Measurements from ENCODE around the gene PER1. TPM values are rescaled to one million over a fixed set of nuclear protein-coding genes. Genes with fewer than 3 reads are reported as not detected.

The PER1 gene
- total and polyA plus RNA-seq, 7 donors: 48.9 to 278 (median 145) TPM

DNA sequence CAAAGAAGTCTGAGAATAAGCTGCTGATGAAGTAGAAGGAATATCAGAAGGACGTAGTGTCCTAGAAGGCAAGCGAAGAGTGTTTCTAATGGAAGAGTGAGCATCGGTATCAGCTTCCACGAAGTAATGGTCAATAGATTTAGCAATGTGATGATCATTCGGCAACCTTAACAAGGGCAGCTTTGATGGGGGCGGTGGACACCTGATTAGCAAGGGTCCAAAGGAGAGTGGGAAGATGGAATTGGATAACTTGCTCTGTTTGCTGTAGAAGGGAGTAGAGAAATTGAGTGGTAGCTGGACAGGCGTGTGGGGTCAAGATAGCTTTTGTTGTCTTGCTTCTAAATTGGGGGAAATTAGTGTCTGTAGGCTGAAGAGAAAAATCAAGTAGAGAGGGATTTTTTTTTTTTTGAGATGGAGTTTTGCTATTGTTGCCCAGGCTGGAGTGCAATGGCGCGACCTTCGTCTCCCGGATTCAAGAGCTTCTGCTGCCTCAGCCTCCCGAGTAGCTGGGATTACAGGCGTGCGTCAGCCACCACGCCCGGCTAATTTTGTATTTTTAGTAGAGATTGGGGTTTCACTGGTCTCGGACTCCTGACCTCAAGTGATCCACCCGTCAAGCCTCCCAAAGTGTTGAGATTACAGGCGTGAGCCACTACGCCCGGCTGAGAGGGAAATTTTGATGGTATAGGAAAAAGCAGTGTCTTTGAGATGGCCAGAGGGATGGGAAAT, 14.4 kb downstream of the PER1 start:
- DNase-seq: peak in 1 of 2 donors; percentile 47
- 48 to 56% (median 54%) methylated on average over 21 of the region's 21 CpGs for WGBS, 3 donors

DNA sequence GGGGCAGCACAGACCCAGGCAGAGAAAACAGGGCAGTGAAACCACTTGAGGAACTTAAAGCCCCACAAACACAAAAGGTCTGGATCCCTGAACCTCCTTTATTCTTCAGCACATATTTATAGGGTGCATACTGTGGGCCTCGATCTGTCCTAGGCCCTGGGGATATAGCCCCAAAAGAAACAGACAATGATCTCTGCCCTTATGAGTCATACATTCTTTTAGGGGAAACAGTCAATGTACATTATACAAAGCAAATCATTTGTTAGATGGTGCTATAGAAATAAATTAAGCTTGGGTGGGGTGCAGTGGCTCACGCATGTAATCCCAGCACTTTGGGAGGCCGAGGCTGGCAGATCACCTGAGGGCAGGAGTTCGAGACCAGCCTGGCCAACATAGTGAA, 18.3 kb downstream of the PER1 start:
- H3K4me1 ChIP-seq: peaks cover 6% of the 10 kb centered on the region
- DNase-seq (no peak), ATAC-seq (no peak)

More for the DNA sequence above, 14.4 kb downstream of the PER1 start:
- no peaks in the 10 kb centered on the region for H3K9me3 ChIP-seq
- no peaks in the 10 kb centered on the region for H3K27me3 ChIP-seq (ENCODE audit: insufficient read depth in 3 of 3, low read length in 2 of 3)
- peaks cover 33% of the 10 kb centered on the region for H3K4me1 ChIP-seq
- intact Hi-C loops (cut with DNase I): loop anchor here (2.0 to 5.0 kb wide), 4 partner anchors 15 to 89 kb away; partner anchors contain the start of gene PER1 (in 1 of the 2)
- H3K4me3 ChIP-seq: peak overlapping the region; percentile 48
- TF ChIP-seq, protein P1, sequence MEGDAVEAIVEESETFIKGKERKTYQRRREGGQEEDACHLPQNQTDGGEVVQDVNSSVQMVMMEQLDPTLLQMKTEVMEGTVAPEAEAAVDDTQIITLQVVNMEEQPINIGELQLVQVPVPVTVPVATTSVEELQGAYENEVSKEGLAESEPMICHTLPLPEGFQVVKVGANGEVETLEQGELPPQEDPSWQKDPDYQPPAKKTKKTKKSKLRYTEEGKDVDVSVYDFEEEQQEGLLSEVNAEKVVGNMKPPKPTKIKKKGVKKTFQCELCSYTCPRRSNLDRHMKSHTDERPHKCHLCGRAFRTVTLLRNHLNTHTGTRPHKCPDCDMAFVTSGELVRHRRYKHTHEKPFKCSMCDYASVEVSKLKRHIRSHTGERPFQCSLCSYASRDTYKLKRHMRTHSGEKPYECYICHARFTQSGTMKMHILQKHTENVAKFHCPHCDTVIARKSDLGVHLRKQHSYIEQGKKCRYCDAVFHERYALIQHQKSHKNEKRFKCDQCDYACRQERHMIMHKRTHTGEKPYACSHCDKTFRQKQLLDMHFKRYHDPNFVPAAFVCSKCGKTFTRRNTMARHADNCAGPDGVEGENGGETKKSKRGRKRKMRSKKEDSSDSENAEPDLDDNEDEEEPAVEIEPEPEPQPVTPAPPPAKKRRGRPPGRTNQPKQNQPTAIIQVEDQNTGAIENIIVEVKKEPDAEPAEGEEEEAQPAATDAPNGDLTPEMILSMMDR (IDR thresholded peaks at IDR 0.05): no peak
- peak overlapping the region; percentile 93 for H3K27ac ChIP-seq
- ATAC-seq: no peak
- peaks cover 6 to 38% of the 10 kb centered on the region in 2 donors for H3K36me3 ChIP-seq (ENCODE audit: insufficient read depth in 1 of 2, low read depth in 1 of 2)

DNA sequence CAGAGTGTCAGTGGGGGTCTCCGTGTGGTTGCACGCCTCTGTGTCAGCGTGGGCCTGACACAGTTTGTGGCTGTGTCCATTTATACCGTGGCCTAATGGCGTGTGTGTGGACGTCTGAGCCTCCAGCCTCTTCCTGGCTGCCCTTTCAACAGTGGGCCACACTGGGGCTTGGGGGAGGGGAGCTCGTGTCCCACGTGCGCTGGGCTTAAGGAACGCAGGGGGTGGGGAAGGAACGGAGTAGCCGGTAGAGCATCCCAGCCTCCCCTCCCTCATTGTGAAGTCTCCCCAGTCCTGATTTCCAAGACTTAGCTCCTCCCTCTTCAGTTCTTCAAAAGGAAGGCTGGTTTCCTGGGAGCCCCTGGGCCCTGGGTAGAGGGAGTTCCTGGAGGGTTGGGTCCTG, 18.8 kb downstream of the PER1 start:
- no peak overlapping the region for H3K4me3 ChIP-seq
- peaks cover 5% of the 10 kb centered on the region for H3K4me1 ChIP-seq
- H3K9me3 ChIP-seq: no peaks in the 10 kb centered on the region
- TF ChIP-seq, protein P1 (IDR thresholded peaks at IDR 0.05): no peak
- ATAC-seq (no peak), DNase-seq (peak in 1 of 2 donors; percentile 25)
- no peak overlapping the region for H3K27ac ChIP-seq
- H3K27me3 ChIP-seq (ENCODE audit: insufficient read depth in 3 of 3, low read length in 2 of 3): no peaks in the 10 kb centered on the region
- intact Hi-C loops (cut with DNase I): no loop called here
- WGBS, 3 donors: 61 to 69% (median 67%) methylated on average over 12 of the region's 12 CpGs
- H3K36me3 ChIP-seq (ENCODE audit: insufficient read depth in 1 of 2, low read depth in 1 of 2): no peaks in the 10 kb centered on the region

More for the DNA sequence above, 18.3 kb downstream of the PER1 start:
- Histone ChIP-seq H3K27me3 (ENCODE audit: insufficient read depth in 3 of 3, low read length in 2 of 3) (no peaks in the 10 kb centered on the region), H3K9me3 (no peaks in the 10 kb centered on the region), H3K27ac (no peak overlapping the region), H3K36me3 (ENCODE audit: insufficient read depth in 1 of 2, low read depth in 1 of 2) (no peaks in the 10 kb centered on the region), H3K4me3 (no peak overlapping the region)
- TF ChIP-seq, protein P1 (IDR thresholded peaks at IDR 0.05): no peak
- WGBS, 3 donors: 89 to 94% (median 91%) methylated on average over 4 of the region's 4 CpGs
- intact Hi-C loops (cut with DNase I): no loop called here

DNA sequence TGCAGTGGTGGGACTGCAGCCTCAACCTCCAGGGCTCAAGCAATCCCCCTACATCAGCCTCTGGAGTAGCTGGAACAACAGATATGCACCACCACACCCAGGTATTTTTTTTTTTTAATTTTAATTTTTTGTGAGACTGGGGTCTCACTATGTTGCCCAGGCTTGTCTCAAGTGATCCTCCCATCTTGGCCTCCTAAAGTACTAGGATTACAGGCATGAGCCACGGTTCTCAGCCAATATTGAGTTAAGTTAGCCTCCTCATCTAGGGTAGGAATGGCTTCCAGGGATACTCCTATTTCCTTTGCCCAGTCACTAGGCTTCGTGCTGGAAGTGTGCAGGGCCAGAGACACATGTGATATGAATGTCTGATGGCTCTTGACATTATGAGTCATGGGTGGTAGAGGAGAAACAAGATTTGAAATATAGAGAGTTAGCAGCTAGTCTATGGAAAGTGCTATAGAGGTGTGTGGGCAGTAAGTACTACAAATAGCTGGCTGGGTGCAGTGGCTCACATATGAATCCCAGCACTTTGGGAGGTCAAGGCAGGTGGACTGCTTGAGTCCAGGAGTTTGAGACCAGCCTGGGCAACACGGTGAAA, 20.3 kb downstream of the PER1 start:
- Histone ChIP-seq H3K9me3 (no peaks in the 10 kb centered on the region), H3K4me1 (peaks cover 1% of the 10 kb centered on the region), H3K36me3 (ENCODE audit: insufficient read depth in 1 of 2, low read depth in 1 of 2) (no peaks in the 10 kb centered on the region), H3K27ac (no peak overlapping the region), H3K27me3 (ENCODE audit: insufficient read depth in 3 of 3, low read length in 2 of 3) (no peaks in the 10 kb centered on the region), H3K4me3 (no peak overlapping the region)
- WGBS, 3 donors: 57 to 84% (median 72%) methylated on average over 3 of the region's 3 CpGs
- DNase-seq (no peak), ATAC-seq (no peak)
- intact Hi-C loops (cut with DNase I): no loop called here
- TF ChIP-seq, protein P1 (IDR thresholded peaks at IDR 0.05): no peak
